GM15510 (cell line): ENCODE results near the gene PTPN3.

Experiments
- POLR2A ChIP-seq: IDR thresholded peaks from 3 replicates; pipeline ENCODE4 v1.6.1; 2011; ENCODE audit warnings: borderline replicate concordance; ENCODE audit not compliant: insufficient read length; ENCODE audit errors: extremely low read depth

PTPN3 gene

GRCh38 chr9:109437286-109437685 is 60.8 kb downstream of the PTPN3 start:
- TF ChIP-seq POLR2A: no peak

DNA sequence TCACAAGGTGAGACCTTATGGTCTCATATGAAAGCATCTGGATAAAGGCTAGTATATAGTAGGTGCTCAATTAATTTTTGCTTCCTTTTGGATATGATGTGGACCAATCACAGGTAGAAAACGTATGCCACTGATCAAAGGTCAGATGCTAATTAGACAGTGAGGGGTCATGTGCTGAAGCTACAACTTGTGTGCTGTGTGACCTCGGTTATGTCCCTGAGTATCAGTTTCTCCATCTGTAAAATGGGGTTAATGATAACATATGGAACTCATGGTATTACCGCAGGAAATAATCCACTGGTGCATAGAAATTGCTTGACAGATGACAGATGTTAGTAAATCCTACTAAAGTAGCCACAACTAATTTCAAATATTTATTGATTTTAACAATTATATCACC is 62.0 kb downstream of the PTPN3 start:
- TF ChIP-seq POLR2A: no peak

DNA sequence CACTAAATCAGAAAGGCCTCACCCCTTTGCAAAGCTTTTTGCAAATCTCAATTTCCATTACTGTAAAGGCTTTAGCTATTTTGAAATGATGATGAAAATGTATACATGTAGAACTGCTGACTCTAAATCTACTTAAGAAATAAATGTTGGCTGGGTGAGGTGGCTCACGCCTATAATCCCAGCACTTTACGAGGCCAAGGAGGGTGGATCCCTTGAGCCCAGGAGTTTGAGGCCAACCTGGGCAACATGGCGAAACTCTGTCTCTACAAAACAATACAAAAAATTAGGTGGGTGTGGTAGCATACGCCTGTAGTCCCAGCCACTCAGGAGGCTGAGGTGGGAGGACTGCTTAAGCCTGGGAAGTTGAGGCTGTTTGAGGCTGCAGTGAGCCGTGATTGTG is 64.6 kb downstream of the PTPN3 start:
- TF ChIP-seq POLR2A: no peak

DNA sequence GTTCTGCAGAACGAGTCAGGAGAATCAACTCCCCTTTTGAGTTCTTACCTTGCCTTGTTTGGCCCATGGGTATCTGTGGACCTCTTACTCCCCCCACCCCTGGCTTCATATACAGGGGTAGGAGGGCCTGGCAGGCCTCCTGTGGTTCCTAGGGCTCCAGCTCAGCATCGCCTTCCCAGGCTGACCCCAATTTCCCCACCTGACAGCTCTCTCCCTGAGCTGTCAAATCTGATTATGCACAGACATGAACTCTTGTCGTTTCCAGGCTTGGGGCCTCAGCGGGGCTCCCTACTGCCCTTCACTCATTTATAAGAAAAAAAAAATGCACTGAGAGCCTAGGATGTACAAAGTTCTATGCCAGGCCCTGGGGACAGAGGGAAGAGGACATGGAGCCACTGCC is 67.9 kb downstream of the PTPN3 start:
- no peak for TF ChIP-seq POLR2A

GRCh38 chr9:109428854-109429253 is 69.3 kb downstream of the PTPN3 start:
- TF ChIP-seq POLR2A: no peak

DNA sequence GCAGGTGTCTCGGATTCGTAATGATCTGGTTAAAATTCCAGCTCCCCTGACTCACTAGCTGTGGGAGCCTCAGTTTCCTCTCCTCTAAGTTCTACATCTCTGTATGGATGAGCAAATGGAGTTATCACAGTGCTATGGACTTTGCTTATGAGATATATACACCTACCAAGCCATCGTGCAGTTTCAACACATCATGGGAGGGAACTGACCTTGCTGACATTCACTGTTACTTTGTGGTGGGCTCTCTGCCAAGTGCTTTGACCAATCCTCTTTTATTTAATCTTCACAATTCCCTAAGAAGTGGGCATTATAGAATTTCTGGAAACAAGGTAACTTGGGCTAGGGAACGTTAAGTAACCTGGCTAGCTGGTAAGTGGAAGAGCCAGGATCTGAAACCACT is 70.2 kb downstream of the PTPN3 start:
- TF ChIP-seq POLR2A: no peak

DNA sequence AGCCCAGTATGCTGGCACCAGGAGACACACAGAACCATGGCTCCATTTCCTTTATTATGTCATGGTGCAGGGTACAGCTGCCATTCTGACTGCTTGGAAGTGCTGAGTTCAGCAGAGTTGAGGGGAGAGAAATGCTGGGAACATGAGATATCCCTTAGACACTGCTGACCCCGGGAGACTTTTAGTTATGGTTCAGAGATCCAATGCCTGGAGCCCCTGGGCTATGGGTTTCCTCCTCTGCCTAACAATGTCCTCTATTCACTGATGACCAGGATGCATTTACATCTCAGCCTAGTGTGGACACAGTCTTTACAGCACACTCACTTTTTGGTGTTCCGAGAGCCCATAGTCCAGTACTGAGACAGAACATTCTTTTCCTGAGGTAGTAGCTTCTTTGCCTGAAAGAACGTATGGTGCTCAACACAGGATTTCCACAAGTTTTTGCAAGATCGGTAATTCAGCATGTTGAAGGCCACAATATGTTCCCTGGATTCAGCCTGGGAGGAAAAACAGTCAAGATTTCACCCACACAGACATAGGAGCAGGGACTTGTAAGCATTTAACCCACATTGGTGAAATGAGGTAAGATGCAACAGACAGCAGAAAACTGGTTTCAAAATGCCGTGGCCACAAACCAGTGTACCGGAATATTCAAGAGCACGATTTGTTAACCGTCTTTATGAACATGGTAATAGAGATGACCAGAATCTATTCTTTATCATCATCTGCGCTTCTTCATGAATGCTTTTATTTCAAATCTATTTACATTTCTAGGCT is 71.3 kb downstream of the PTPN3 start:
- no peak for TF ChIP-seq POLR2A

DNA sequence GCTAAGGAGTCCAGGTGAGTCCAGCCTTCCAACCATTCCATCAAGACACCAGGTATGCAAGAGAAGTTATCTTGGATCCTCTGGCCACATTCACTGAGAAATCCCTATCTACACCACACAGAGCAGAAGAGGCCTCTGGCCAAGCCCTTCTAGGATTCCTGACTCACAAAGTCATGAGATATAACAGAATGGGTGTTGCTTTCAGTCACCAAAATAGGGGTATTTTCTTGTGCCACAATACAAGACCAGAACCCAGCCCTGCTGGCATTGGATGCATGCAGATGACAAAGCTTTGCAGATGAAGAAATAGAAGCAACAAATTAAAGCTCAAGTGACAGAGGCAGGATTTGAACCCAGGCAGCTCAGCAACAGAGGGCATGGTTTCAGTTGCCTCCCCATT is 73.5 kb downstream of the PTPN3 start:
- TF ChIP-seq POLR2A: no peak

- TF ChIP-seq POLR2A: no peak
These were observed 74.2 kb downstream of the PTPN3 start for GRCh38 chr9:109423877-109424276.

GRCh38 chr9:109422641-109423040 is 75.5 kb downstream of the PTPN3 start:
- no peak for TF ChIP-seq POLR2A

DNA sequence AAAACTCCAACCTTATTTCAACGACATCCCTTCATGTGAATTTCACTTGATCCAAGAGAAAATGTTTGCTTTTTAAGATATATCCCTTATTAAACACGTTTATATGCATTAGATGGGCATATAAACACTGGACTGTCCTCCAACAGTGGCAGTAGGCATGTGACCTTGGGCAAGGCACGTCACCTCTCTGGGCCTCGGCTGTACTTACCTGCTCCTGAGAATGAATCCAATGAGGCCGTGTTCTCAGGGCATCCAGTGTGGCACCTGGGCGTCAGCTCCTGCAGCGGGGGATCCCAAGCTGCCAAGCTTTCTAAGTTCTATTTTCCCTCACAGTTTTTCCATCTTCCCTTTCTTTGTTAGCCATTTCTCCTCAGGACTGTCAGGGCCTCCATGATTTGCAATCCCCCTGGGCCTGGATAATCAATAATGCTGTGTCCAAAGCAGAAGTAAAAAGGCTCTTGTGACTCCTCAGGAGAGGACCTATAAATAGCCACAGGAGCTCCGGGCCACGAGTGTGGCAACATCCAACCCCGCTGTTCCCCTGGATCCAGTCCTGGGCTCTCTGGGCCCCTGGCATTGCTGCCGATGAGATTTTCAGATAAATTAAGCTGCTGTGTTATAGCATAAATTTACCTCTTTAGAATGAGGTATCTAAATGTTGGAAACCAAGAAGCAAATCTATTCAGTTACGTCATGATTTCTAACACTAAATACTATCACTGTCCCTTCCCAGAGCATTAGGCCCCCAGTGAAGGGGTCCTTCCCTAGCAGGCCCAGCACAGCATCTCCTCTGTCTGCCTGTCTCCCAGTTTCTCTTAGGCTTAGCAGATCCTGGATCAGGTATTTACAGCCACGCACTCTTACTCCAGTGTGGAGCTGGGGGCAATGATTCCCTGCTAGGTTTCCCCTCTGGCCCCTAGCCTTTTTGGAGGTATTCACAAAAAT is 76.8 kb downstream of the PTPN3 start:
- TF ChIP-seq POLR2A: no peak

GRCh38 chr9:109419531-109419930 is 78.6 kb downstream of the PTPN3 start:
- TF ChIP-seq POLR2A: no peak

DNA sequence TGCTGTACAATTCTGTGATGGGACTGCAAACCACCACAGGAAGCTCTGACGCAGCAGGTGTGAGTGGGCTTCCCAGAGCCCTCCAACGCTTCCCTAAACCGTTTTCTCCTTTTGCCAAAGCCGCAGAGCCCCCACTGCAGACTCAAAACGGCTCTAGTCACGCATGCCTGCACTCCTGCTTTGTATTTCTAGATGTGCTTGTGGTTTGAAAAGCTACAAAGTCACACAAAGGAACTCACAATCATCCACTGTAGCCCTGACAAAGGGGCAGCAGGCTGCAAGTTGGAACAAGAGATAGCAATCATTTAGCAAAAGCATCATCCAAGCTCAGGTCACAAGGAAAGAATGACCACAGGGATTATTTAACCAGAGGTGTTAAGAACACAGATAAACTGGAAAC is 79.3 kb downstream of the PTPN3 start:
- TF ChIP-seq POLR2A: no peak

- no peak for TF ChIP-seq POLR2A
These were observed 80.2 kb downstream of the PTPN3 start for GRCh38 chr9:109417585-109418544.
